CD14-positive monocyte (primary cell): Measurements from ENCODE around the gene WDR70. TPM values are rescaled to one million over a fixed set of nuclear protein-coding genes. Genes with fewer than 3 reads are reported as not detected.

Experiments used
- DNase-seq, 3 donors: peaks; one replicate each; pipeline ENCODE4 v3.0.0-alpha.2; 2011 to 2022
- H2AFZ ChIP-seq: 2 replicates; pipeline ENCODE4 v1.6.0; 2012; ENCODE audit warnings: mild to moderate bottlenecking, low read depth, low read length, inconsistent platforms; ENCODE audit not compliant: insufficient read depth, poor library complexity, severe bottlenecking
- H3K27ac ChIP-seq, 2 donors: 1 replicate in 1 of 2; 2 replicates in 1 of 2; pipeline ENCODE4 v1.5.1; 2012 to 2013; ENCODE audit warnings: low read length in 2 of 2, control low read depth in 1 of 2, inconsistent platforms in 1 of 2, low read depth in 1 of 2, mild to moderate bottlenecking in 1 of 2
- H3K27me3 ChIP-seq, 2 donors: one replicate each; pipeline versions ENCODE4 v1.6.0 to v1.6.1; 2011 to 2013; ENCODE audit warnings: low read length in 2 of 2; ENCODE audit not compliant: control insufficient read depth in 2 of 2, insufficient read depth in 2 of 2
- H3K36me3 ChIP-seq, 2 donors: replicated peaks in 1 of 2; 1 replicate in 1 of 2; 2 replicates in 1 of 2; pipeline versions ENCODE4 v1.5.1 to v1.6.1; 2012 to 2013; ENCODE audit warnings: low read length in 2 of 2, control low read depth in 1 of 2, inconsistent platforms in 1 of 2, mild to moderate bottlenecking in 1 of 2; ENCODE audit not compliant: insufficient read depth in 2 of 2, control insufficient read depth in 1 of 2
- H3K4me1 ChIP-seq, 2 donors: 1 replicate in 1 of 2; 2 replicates in 1 of 2; pipeline versions ENCODE4 v1.5.1 to v1.6.1; 2012 to 2013; ENCODE audit warnings: low read length in 2 of 2, control low read depth in 1 of 2, inconsistent platforms in 1 of 2, mild to moderate bottlenecking in 1 of 2, moderate library complexity in 1 of 2; ENCODE audit not compliant: insufficient read depth in 2 of 2, control insufficient read depth in 1 of 2
- H3K4me2 ChIP-seq: replicated peaks from 2 replicates; pipeline ENCODE3; 2012; ENCODE audit warnings: low read length, moderate library complexity, mild to moderate bottlenecking; ENCODE audit not compliant: poor library complexity, severe bottlenecking; ENCODE audit errors: extremely low read depth
- H3K4me3 ChIP-seq, 3 experiments: fragments of 200-600 bp in 1 of 3; sonication (generic) in 1 of 3; replicated peaks in 1 of 3; 1 replicate in 2 of 3; 2 replicates in 1 of 3; pipeline ENCODE4 v1.5.1; 2011 to 2013; ENCODE audit warnings: low read length in 3 of 3, mild to moderate bottlenecking in 3 of 3, control low read depth in 2 of 3, low read depth in 2 of 3, inconsistent platforms in 1 of 3, moderate library complexity in 1 of 3
- H3K79me2 ChIP-seq: 2 replicates; pipeline ENCODE4 v1.6.0; 2012; ENCODE audit warnings: mild to moderate bottlenecking, control low read depth, inconsistent platforms, low read length, moderate library complexity; ENCODE audit not compliant: insufficient read depth
- H3K9ac ChIP-seq: 2 replicates; pipeline ENCODE4 v1.6.0; 2017; ENCODE audit warnings: low read length, mild to moderate bottlenecking; ENCODE audit not compliant: insufficient read depth, poor library complexity, severe bottlenecking
- H3K9me3 ChIP-seq, 2 donors: replicated peaks in 1 of 2; 1 replicate in 1 of 2; 2 replicates in 1 of 2; pipeline versions ENCODE4 v1.5.1 to v1.6.1; 2012 to 2013; ENCODE audit warnings: low read length in 2 of 2, control low read depth in 1 of 2; ENCODE audit not compliant: control insufficient read depth in 1 of 2, insufficient read depth in 1 of 2
- H4K20me1 ChIP-seq: 2 replicates; pipeline ENCODE4 v1.6.0; 2012; ENCODE audit warnings: mild to moderate bottlenecking, low read length, control low read depth, moderate library complexity; ENCODE audit not compliant: insufficient read depth
- H3K27ac Mint-ChIP-seq, 7 donors: one replicate each; pipeline ENCODE4 v1.8.0; 2020; ENCODE audit warnings: mild to moderate bottlenecking in 7 of 7, mixed read lengths in 7 of 7, moderate library complexity in 6 of 7, inconsistent platforms in 2 of 7
- H3K27me3 Mint-ChIP-seq, 3 donors: one replicate each; pipeline ENCODE4 v1.8.0; 2021 to 2022; ENCODE audit warnings: low read depth in 3 of 3, mild to moderate bottlenecking in 3 of 3, mixed read lengths in 3 of 3, moderate library complexity in 3 of 3, inconsistent platforms in 1 of 3
- H3K36me3 Mint-ChIP-seq, 2 donors: one replicate each; pipeline ENCODE4 v1.8.0; 2020; ENCODE audit warnings: mixed read lengths in 2 of 2, inconsistent platforms in 1 of 2, mild to moderate bottlenecking in 1 of 2
- H3K4me1 Mint-ChIP-seq: one replicate; pipeline ENCODE4 v1.8.0; 2020; ENCODE audit warnings: mild to moderate bottlenecking, mixed read lengths
- H3K4me3 Mint-ChIP-seq, 2 donors: one replicate each; pipeline ENCODE4 v1.8.0; 2020; ENCODE audit warnings: mild to moderate bottlenecking in 2 of 2, mixed read lengths in 2 of 2, moderate library complexity in 1 of 2
- H3K9me3 Mint-ChIP-seq, 7 donors: one replicate each; pipeline ENCODE4 v1.8.0; 2020 to 2022; ENCODE audit warnings: mixed read lengths in 7 of 7, mild to moderate bottlenecking in 6 of 7, moderate library complexity in 6 of 7, inconsistent platforms in 2 of 7
- WGBS: methylation state at CpG from one replicate; pipeline ENCODE4 v1.1.5; 2013; ENCODE audit warnings: missing lambda C conversion rate; ENCODE audit not compliant: insufficient coverage; 5-methylcytosine and 5-hydroxymethylcytosine counted together
- intact Hi-C, 2 donors: fragments of 100-400 bp; cut with micrococcal nuclease; formaldehyde crosslinking; loops; one replicate each; pipeline versions ENCODE4 v1.15.0 to v1.15.1; 2023
- polyA plus RNA-seq, 3 donors: library from polyadenylated mRNA; depleted of rRNA in 1 of 3; unstranded in 2 of 3; stranded (reverse) in 1 of 3; fragments of 300-500 nt in 2 of 3; fragments of >200 nt in 1 of 3; fragmentation: Illumina TruSeq in 2 of 3; gene quantifications; 1 replicate in 2 of 3; 2 replicates in 1 of 3; pipeline ENCODE4 v1.2.3, GENCODE V29; 2012 to 2021
- TF ChIP-seq, protein P1 (sequence below): fragments of 200-600 bp; IDR thresholded peaks from one replicate; pipeline ENCODE4 v1.8.0; 2022; ENCODE audit warnings: antibody characterized with exemption, mild to moderate bottlenecking

The WDR70 gene
- polyA plus RNA-seq, 3 donors = 13.1 to 21.0 (median 19.1) TPM

GRCh38 chr5:37553720-37554404, 174.7 kb downstream of the WDR70 start:
- Histone ChIP-seq H3K4me1 (peaks cover 0 to 8% of the 10 kb centered on the region in 2 donors), H3K4me2 (no peak overlapping the region), H3K9me3 (no peaks in the 10 kb centered on the region), H4K20me1 (no peaks in the 10 kb centered on the region), H3K36me3 (no peaks in the 10 kb centered on the region), H3K79me2 (no peaks in the 10 kb centered on the region), H2AFZ (no peak overlapping the region), H3K4me3 (no peak overlapping the region), H3K9ac (no peak overlapping the region), H3K27ac (no peak overlapping the region), H3K27me3 (no peaks in the 10 kb centered on the region)
- intact Hi-C loops = no loop called here
- TF ChIP-seq, protein P1, sequence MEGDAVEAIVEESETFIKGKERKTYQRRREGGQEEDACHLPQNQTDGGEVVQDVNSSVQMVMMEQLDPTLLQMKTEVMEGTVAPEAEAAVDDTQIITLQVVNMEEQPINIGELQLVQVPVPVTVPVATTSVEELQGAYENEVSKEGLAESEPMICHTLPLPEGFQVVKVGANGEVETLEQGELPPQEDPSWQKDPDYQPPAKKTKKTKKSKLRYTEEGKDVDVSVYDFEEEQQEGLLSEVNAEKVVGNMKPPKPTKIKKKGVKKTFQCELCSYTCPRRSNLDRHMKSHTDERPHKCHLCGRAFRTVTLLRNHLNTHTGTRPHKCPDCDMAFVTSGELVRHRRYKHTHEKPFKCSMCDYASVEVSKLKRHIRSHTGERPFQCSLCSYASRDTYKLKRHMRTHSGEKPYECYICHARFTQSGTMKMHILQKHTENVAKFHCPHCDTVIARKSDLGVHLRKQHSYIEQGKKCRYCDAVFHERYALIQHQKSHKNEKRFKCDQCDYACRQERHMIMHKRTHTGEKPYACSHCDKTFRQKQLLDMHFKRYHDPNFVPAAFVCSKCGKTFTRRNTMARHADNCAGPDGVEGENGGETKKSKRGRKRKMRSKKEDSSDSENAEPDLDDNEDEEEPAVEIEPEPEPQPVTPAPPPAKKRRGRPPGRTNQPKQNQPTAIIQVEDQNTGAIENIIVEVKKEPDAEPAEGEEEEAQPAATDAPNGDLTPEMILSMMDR = no peak
- no peak for DNase-seq
- no peak overlapping the region for H3K27ac Mint-ChIP-seq
- no CpG with 5 or more reads among the region's 2 CpGs for WGBS
- peaks cover 0 to 2% (median 0%) of the 10 kb centered on the region in 7 donors for H3K9me3 Mint-ChIP-seq
- peaks cover 4 to 8% of the 10 kb centered on the region in 2 donors for H3K36me3 Mint-ChIP-seq
- peaks cover 0 to 1% (median 0%) of the 10 kb centered on the region in 3 donors for H3K27me3 Mint-ChIP-seq
- H3K4me1 Mint-ChIP-seq = peaks cover 23% of the 10 kb centered on the region
- H3K4me3 Mint-ChIP-seq = no peak overlapping the region

DNA sequence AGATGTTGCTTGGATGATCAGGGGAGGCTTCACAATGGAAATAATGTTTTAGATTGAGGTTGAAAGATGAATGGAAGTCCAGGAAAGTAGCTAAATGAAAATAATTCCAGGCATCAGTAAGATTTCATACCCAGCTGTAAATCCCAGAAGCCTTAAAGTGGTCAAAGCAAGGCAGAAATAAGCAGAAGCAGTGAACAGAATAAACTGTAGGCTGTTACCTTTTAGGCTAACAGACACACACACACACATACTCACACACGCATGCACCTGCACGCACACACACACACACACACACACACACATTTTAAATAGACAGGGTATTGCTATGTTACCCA, 175.3 kb downstream of the WDR70 start:
- H3K27ac Mint-ChIP-seq = no peak overlapping the region
- no peak for DNase-seq
- Histone ChIP-seq H3K4me3 (no peak overlapping the region), H3K79me2 (no peaks in the 10 kb centered on the region), H3K4me1 (peaks cover 0 to 8% of the 10 kb centered on the region in 2 donors), H3K9ac (no peak overlapping the region), H3K9me3 (no peaks in the 10 kb centered on the region), H3K4me2 (no peak overlapping the region), H4K20me1 (no peaks in the 10 kb centered on the region), H2AFZ (no peak overlapping the region), H3K27ac (no peak overlapping the region), H3K27me3 (no peaks in the 10 kb centered on the region), H3K36me3 (no peaks in the 10 kb centered on the region)
- peaks cover 4 to 9% of the 10 kb centered on the region in 2 donors for H3K36me3 Mint-ChIP-seq
- TF ChIP-seq, protein P1 = no peak
- H3K27me3 Mint-ChIP-seq = peaks cover 0 to 1% (median 0%) of the 10 kb centered on the region in 3 donors
- H3K9me3 Mint-ChIP-seq = peaks cover 0 to 2% (median 0%) of the 10 kb centered on the region in 7 donors
- WGBS = 72% methylated on average over 2 of the region's 2 CpGs
- no peak overlapping the region for H3K4me3 Mint-ChIP-seq
- H3K4me1 Mint-ChIP-seq = peaks cover 23% of the 10 kb centered on the region
- intact Hi-C loops = no loop called here
